Measurements from ENCODE around the gene LRRK1.
"Not testable (repeated sequence)": the region's sequence is repeated elsewhere in the genome, so short reads cannot be mapped to it uniquely, and the experiment has no call there.

LRRK1 gene

DNA sequence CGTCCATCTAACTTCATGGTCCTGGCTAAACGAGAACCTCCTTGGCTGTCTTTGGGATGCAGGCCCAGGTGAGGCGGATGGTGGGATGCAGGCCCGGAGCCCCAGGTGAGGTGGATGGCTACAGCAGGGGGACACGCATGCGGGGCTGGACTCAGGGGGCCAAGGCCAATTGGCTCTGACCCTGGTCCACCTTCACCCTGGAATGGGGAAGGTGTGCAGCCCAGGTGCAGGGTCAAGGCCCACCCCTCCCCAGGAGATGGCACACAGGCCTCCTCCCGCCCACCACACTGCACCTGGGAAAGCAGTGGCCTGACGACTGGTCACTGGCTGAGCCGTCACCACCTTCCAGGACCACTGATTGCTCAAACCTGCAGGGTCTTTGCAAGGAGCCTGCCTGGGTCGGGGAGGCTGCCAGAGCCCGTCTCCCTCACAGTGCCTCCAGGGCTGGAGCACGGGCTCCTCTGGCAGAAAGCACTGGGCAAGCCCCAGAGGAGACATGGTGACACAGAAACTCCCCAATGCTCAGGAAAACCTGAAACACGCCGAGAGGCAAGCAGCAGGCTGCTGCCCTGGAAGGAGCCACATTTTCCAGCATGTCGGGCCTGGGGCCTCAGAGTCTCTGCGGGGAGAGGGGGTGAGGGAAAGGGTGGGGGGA lies 159.6 kb downstream of the LRRK1 start:
- no peak for DNase-seq

DNA sequence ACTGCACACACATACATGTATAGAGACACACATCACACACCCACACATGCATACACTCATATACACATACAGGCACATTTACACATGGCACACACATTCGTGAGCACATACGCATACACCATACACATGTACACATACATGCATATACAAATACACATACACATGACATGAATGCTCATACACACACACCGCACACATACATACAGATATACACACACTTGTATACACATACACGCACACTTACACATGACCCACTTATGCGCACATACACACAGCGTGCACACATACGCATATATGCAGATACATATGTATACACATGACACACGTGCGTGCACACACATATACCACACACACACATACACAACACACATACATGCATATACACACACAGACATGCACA lies 162.7 kb downstream of the LRRK1 start:
- no peak for DNase-seq

DNA sequence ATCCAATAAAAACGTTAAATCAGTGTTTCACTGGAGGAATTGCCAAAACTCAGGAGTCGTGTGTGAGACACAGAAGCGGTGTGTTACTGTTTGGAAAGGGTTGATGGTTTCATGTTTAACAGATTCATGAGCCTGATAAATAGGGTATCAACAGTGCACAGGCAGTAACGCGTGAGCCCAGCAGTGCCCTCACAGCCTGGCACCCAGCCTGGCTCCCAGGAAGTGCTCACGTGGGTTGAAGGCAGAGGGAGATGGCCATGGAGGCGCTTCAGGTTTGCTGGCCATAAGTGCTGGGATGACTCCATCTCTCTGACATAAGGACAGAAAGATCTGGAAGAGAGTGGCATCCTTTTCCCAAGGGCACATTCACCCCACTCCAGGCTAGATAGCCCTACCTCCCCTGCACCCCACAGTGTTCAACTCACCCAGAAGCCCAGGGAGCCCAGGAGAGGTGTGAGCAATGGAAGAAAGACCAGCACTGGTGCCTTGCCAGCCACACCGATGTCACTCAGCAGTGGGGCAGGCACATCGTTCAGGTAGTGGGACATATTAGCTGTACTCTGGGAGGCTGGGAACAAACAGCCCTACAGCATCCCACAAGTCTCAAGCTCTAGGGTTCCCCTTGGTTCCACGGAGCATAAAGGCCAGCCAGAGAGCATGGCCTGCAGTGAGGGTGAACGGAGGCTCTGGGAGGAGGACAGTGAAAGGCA lies 164.3 kb downstream of the LRRK1 start:
- DNase-seq: no peak

DNA sequence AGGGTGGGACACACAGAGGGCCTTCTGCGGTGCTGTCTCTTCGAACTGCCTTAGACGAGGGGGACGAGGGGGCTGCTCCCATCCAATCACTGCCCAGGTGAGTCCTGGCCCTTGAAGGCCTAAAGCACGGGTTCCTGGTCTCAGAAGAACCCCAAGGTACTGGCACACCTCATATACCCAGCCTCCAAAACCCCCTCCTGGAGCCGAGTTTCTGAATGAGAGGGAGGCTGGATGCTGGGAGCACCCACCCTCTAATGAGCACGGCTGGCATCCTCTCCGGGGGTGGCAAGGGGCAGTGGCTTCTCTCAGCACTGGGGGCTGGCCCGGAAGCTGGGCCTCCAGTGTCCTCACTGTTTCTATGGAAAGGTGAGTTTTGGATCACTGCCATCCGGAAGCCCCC lies 165.6 kb downstream of the LRRK1 start:
- no peak for DNase-seq

- no peak for DNase-seq
Measured at GRCh38 chr15:101085311-101085700, 166.1 kb downstream of the LRRK1 start.

DNA sequence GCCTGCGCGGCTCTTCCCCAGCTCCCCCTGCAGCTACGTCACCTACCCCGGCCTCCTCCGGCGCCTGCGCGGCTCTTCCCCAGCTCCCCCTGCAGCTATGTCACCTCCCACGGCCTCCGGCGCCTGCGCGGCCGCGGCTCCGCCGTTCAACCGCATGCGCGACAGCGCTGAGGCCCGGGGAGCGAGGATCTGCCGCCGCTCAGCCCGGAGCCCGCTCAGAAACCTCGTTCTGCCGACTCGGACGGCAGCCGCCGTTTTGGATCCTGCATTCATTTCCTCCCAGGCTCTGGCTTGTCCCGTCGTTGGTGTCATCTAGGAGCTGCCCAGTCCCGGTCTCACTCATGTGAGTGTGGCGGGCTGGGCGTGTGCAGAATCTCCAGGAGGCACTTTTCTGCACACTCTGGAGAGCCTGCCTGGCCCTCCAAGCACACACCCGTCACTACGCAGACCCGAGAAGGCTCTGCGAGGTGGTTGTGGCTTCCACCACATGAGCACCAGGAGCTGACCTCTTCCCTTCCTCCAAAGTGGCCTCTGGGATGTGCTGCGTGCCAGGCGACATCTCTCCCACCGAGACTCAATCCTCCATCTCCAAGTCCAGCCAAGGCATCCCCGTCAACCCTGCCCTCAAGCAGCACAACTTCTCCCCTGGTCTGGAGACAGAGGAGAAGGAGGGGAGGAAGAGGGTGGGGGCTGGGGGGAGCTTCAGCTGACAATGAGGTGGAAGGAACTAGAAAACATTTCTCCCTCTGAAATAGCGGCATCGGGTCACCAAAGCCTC lies 167.4 kb downstream of the LRRK1 start:
- DNase-seq: no peak

DNA sequence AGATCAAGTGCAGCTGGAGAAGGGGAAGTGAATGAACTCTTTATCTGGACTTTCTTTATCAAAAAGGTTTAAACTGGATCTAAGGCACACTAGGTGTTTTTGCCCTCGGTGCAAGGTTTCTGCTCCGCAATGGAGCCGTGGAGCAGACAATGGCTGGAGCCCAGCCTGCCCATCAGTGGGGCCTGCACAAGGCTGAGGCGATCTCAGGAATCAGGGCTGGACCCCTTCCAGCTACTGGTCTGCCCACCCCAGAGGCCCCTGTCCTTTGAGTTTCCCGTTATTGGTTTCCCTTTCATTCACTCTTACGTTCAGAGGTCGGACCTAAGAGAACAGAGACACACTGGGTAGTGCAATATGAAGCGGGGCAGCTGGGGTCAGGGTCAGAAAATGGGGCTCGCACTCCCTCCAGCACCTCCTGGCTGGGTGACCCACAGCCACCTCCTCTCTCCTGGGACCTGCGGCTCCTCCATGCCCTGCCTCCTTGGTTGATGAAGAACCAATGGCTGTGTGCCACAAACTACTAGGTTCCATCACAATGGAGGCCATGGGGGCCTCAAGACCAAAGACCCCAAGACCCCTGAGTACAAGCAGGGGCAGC lies 168.1 kb downstream of the LRRK1 start:
- DNase-seq: no peak

GRCh38 chr15:101088271-101088670 lies 169.1 kb downstream of the LRRK1 start:
- no peak for DNase-seq

DNA sequence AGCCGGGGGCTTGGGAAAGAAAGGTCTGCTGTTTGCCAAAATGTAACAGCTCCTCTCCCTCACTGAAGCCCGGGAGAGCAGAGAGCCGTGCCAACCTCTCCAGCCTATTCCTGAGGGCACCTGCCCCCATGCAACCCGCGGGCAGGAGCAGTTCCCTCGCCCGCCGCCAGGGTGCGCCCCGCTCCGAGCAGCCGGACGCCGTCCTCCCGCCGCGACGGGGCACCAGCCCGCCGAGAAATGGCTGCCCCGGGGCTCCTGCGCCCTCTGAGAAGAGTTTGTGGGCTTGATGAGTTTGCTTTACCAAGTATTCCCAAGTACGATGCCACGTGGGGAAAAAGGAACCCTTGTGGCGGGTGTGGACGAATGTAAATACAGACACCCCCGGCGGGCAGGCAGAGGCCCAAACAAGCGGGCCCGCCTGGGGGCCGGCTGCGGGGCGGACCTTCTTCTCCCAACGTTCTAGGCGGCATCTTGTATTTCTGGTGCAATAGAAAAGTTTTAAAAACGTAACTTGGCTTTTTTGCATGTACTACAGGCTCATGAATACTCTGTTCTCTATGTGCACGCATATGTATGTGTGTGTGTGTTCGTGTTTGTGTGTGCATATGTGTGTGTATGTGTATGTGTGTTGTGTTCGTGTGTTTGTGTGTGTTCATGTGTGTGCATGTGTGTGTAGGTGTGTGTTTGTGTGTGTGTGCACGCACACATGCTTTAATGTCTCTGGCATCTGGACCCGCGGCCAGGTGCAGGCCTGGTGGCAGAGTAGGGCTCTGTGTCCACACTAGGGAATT lies 169.8 kb downstream of the LRRK1 start:
- DNase-seq: peak; percentile 84

DNA sequence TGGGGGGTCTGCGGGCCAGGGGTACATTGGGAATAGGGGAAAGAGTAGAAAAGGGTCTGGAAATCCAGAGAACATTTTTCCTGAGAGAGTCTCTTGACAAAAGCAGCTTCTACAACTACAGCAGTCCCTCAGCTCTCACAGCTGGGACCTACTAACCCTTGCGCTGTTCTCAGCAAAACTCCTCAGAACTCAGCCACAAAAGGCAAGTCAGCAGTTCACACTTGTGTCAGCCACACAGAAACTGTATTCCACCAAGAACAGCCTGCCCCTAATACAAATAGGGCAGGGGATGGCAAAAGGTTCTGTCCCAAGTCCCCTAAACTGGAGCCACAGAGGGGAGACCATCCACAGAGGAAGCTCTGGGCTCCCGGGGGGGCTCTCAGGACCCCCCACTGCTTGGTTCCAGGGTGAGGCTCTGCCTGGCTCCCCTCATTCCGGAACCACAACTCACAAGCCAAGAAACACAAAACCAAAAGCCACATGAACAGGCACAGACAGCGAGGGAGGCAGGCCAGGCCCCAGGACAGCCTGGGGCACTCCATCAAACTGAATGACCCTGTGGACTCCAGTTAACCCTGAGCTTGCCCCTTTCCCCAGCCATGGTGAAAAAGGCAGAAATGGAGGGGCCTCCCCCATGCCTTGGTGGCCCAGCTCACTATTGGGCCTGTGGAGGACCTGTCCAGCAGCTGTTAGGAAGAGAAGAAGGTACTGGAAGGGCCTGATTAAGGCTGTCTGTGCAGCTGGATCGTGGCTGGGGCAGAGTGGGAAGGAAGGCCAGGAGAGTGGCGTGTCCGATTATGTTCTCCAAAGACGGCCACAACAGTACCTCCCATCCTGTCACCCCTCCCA lies 170.6 kb downstream of the LRRK1 start:
- no peak for DNase-seq

DNA sequence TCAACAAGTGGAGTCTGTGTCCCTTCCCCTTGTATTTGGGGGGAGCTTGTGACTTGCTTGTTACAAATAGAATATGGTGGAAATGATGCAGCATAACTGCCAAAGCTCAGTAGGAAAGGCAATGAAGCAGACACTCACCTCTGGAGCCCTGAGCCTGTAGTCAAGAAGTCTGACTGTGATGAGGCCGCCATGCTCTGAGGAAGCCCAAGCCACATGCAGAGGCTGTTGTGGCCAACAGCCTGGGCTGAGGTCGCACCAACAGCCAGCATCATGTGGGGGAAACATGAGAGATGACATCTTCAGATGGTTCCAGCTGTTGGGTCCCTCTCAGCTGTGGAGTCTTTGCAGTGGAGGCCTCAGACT lies 171.3 kb downstream of the LRRK1 start:
- DNase-seq: no peak

DNA sequence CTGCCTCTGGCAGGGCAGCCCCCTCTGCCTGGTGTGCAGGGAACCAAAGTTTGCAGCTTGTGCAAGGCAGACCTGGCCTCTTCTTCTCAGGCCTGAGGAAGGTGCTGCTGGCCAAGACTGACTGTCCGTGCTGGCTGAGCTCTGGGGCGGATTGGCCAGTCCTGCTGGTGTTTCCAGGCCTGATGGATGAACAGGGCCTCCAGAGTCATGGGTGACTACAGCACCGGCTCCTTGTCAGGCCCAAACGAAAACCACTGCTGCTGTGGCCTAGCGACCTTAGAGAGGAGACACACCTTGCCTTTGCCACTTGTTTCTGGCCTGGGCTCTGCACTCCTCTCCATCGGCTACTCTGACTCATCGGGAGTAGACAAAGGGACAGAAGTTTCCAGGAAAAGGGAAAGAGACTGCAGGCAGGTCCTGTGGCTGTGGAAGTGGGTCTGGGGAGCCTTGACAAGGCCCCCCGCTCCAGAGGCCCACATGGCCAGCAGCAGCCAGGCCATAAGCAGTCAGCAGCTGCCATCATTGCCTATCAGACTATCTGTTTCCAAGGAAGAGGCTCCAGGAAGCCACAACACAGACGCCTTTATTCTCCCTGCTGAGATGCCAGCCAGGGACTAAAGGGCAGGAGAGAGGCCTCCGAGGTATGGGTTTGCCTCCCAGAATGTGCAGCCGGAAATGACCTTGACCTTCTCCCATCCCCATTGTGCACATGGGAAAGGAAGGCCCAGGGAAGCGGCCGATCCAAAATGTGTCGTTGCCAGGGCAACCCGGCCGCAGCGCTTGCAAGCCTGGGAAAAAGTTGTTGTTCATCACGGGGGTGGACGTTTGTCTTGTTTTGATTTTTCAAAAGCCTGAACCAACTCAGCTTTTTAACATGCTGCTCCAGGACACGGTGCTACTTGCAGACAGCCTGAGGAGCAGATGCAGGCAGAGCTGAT lies 172.2 kb downstream of the LRRK1 start:
- DNase-seq: no peak

DNA sequence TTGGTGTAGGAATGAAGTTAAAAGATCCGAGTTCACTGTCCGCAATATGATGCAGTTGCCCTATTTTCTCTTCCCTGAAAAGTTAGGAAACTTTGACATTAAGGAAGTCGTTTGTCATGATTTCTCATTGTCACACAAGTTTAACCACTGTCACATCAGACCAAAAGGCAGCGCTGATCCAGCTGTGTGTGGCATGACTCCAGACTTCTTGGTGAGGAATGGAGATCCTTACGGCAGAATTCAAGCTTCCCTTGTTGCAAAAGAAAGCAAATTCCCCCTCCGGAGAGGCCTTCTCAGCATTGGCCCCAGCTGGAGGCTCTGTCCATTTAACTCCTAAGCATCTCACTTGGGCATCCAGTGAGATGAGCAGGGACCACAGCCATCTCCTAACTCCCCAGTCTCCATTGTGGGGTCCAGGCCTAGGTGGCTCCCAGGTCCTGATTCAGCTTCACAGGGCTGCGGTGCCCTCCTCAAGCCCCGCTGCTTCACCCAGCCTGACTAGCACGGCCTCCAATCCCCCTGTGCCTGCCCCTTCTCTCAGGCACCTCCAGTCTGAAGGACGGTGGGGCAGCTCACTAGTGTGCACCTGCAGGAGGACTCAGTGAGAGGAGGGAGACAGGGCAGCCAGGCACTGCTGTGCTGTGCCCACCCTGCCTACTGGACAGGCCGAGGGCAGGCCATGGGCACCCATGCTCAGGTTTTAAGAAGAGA lies 173.2 kb downstream of the LRRK1 start:
- DNase-seq: no peak

- DNase-seq: no peak
Measured at GRCh38 chr15:101092867-101093202, 173.7 kb downstream of the LRRK1 start.

GRCh38 chr15:101093958-101094357 lies 174.8 kb downstream of the LRRK1 start:
- no peak for DNase-seq

- not testable (repeated sequence) for DNase-seq
Measured at GRCh38 chr15:101095796-101096406, 176.7 kb downstream of the LRRK1 start.

GRCh38 chr15:101097111-101097510 lies 178.0 kb downstream of the LRRK1 start:
- no peak for DNase-seq

- DNase-seq: peak; percentile 16
Measured at GRCh38 chr15:101099183-101099582, 180.0 kb downstream of the LRRK1 start.

DNA sequence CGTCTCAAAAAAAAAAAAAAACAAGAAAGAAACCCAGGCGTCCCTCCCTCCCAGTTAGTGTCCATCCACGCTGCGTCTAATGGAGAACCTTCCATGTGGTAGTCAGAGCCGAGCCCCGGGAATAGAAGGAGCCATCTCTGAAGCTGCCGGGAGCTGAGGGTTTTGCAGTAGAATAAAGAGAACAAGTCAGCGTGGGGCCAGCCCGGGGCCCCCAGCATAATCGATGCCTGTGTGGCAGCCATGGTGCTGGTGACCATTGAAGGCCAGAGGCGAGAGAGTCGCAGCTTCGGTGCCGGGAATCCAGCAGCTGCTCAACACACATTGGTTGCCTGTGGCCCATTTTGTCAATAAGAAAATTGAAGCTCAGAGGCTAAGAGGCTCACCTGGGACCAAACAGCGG lies 181.0 kb downstream of the LRRK1 start:
- no peak for DNase-seq
